Progenitor cell of endocrine pancreas (in vitro differentiated cells): ENCODE measurements around the gene MIB1. TPM values are rescaled to one million over a fixed set of nuclear protein-coding genes. Genes with fewer than 3 reads are reported as not detected.
A peak's percentile ranks its signal among the peaks of the same experiment; 100 is the strongest.

ENCODE experiments used
- DNase-seq: peaks from one replicate; pipeline ENCODE4 v3.0.0; 2021; ENCODE audit warnings: low spot score; ENCODE audit not compliant: unreplicated experiment
- H3K27ac Mint-ChIP-seq: 2 replicates; pipeline ENCODE4 v1.8.0; 2021; ENCODE audit warnings: mild to moderate bottlenecking, moderate library complexity, mixed read lengths
- H3K27me3 Mint-ChIP-seq: 2 replicates; pipeline ENCODE4 v1.8.0; 2021; ENCODE audit warnings: mixed read lengths
- H3K36me3 Mint-ChIP-seq: 2 replicates; pipeline ENCODE4 v1.8.0; 2022; ENCODE audit warnings: mixed read lengths; ENCODE audit not compliant: insufficient read depth
- H3K4me1 Mint-ChIP-seq: 2 replicates; pipeline ENCODE4 v1.8.0; 2021; ENCODE audit warnings: low read depth, mixed read lengths
- H3K4me3 Mint-ChIP-seq: 2 replicates; pipeline ENCODE4 v1.8.0; 2021; ENCODE audit warnings: low read depth, mild to moderate bottlenecking, moderate library complexity, mixed read lengths
- H3K9me3 Mint-ChIP-seq: 2 replicates; pipeline ENCODE4 v1.8.0; 2021; ENCODE audit warnings: low read depth, mixed read lengths
- long read RNA-seq: library from polyadenylated mRNA; unstranded; transcript quantifications from one replicate; pipeline ENCODE4 v2.0.0, GENCODE V29; 2020
- total RNA-seq: library from RNA; stranded (reverse); gene quantifications from 2 replicates; pipeline ENCODE4 v1.2.1, GENCODE V29; 2021
- TF ChIP-seq, protein P1 (sequence below): fragments of 200-600 bp; sonication (generic); IDR thresholded peaks from one replicate; pipeline ENCODE4 v1.5.0; 2021; ENCODE audit warnings: antibody characterized with exemption, mild to moderate bottlenecking; ENCODE audit not compliant: unreplicated experiment

Gene MIB1
- 79.5 and 81.3 TPM in 2 replicates for total RNA-seq
- long read RNA-seq, full-length matches to known transcripts, result 5 of 49 reads
- long read RNA-seq, partial matches to known transcripts, result 16 of 49 reads
- long read RNA-seq, other reads (novel, unspliced or antisense), result 28 of 49 reads

GRCh38 chr18:21740538-21741311 lies at the start of gene MIB1:
TSS of gene MIB1 (plus strand) at chr18:21740792. CDS start at chr18:21741584, 792 bp downstream.
- TF ChIP-seq, protein P1, sequence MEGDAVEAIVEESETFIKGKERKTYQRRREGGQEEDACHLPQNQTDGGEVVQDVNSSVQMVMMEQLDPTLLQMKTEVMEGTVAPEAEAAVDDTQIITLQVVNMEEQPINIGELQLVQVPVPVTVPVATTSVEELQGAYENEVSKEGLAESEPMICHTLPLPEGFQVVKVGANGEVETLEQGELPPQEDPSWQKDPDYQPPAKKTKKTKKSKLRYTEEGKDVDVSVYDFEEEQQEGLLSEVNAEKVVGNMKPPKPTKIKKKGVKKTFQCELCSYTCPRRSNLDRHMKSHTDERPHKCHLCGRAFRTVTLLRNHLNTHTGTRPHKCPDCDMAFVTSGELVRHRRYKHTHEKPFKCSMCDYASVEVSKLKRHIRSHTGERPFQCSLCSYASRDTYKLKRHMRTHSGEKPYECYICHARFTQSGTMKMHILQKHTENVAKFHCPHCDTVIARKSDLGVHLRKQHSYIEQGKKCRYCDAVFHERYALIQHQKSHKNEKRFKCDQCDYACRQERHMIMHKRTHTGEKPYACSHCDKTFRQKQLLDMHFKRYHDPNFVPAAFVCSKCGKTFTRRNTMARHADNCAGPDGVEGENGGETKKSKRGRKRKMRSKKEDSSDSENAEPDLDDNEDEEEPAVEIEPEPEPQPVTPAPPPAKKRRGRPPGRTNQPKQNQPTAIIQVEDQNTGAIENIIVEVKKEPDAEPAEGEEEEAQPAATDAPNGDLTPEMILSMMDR, result no peak
- DNase-seq, result peak; percentile 99
- no peaks in the 10 kb centered on the region for H3K27me3 Mint-ChIP-seq
- H3K36me3 Mint-ChIP-seq, result peaks cover 6% of the 10 kb centered on the region
- peaks cover 22% of the 10 kb centered on the region for H3K4me1 Mint-ChIP-seq
- peaks cover 14% of the 10 kb centered on the region for H3K9me3 Mint-ChIP-seq
- peak within 1 kb of the TSS; percentile 99 for H3K27ac Mint-ChIP-seq
- H3K4me3 Mint-ChIP-seq, result peak within 1 kb of the TSS; percentile 94

GRCh38 chr18:21693322-21693721 lies 47.3 kb upstream of the MIB1 start:
- Mint-ChIP-seq H3K36me3 (peaks cover 37% of the 10 kb centered on the region), H3K4me3 (no peak overlapping the region), H3K27me3 (no peaks in the 10 kb centered on the region), H3K27ac (no peak overlapping the region), H3K4me1 (peaks cover 7% of the 10 kb centered on the region), H3K9me3 (peaks cover 8% of the 10 kb centered on the region)
- no peak for DNase-seq
- TF ChIP-seq, protein P1, result no peak

- H3K4me3 Mint-ChIP-seq, result no peak overlapping the region
- H3K36me3 Mint-ChIP-seq, result peaks cover 17% of the 10 kb centered on the region
- DNase-seq, result no peak
- peaks cover 4% of the 10 kb centered on the region for H3K9me3 Mint-ChIP-seq
- TF ChIP-seq, protein P1, result no peak
- no peaks in the 10 kb centered on the region for H3K27me3 Mint-ChIP-seq
- H3K27ac Mint-ChIP-seq, result no peak overlapping the region
- H3K4me1 Mint-ChIP-seq, result peaks cover 13% of the 10 kb centered on the region
Measured at GRCh38 chr18:21700528-21701075, 40.0 kb upstream of the MIB1 start.

DNA sequence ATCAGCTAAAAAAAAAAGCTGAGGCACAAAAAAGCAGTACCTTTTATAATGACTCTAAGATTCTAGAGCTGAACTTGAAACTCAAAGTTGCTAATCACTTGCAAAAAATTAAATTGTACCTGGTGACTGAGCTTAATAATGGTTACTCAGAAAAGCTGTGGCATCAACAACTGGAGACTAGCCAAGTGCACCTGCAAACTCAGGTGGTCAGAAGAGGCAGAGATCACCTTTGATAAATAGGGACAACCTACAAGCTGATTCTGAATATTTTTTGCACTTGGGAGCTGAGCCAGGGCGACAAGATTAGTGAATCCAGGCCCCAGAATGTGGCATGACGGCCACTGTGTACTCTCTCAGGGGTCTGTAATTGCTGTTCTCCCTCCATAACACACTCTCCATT lies 39.0 kb upstream of the MIB1 start:
- Mint-ChIP-seq H3K9me3 (peaks cover 4% of the 10 kb centered on the region), H3K27ac (no peak overlapping the region), H3K4me1 (peaks cover 13% of the 10 kb centered on the region), H3K4me3 (no peak overlapping the region), H3K27me3 (no peaks in the 10 kb centered on the region), H3K36me3 (peaks cover 18% of the 10 kb centered on the region)
- TF ChIP-seq, protein P1, result no peak
- DNase-seq, result no peak

- H3K4me1 Mint-ChIP-seq, result peaks cover 12% of the 10 kb centered on the region
- peaks cover 4% of the 10 kb centered on the region for H3K9me3 Mint-ChIP-seq
- H3K4me3 Mint-ChIP-seq, result peak overlapping the region; percentile 85
- peaks cover 17% of the 10 kb centered on the region for H3K36me3 Mint-ChIP-seq
- no peak for DNase-seq
- H3K27ac Mint-ChIP-seq, result no peak overlapping the region
- no peaks in the 10 kb centered on the region for H3K27me3 Mint-ChIP-seq
- TF ChIP-seq, protein P1, result no peak
Measured at GRCh38 chr18:21702602-21703001, 38.0 kb upstream of the MIB1 start.
